Epithelial cell of prostate (primary cell): Measurements from ENCODE around the gene KLHL7.
"Not testable (repeated sequence)": the region's sequence is repeated elsewhere in the genome, so short reads cannot be mapped to it uniquely, and the experiment has no call there.

Source experiments
- DNase-seq: peaks from one replicate; pipeline ENCODE4 v3.0.0-alpha.2; 2011; ENCODE audit warnings: low read depth, low spot score
- H3K27ac ChIP-seq: fragments of 450-650 bp; 2 replicates; pipeline ENCODE4 v1.5.1; 2017; ENCODE audit warnings: mild to moderate bottlenecking

The KLHL7 gene

DNA sequence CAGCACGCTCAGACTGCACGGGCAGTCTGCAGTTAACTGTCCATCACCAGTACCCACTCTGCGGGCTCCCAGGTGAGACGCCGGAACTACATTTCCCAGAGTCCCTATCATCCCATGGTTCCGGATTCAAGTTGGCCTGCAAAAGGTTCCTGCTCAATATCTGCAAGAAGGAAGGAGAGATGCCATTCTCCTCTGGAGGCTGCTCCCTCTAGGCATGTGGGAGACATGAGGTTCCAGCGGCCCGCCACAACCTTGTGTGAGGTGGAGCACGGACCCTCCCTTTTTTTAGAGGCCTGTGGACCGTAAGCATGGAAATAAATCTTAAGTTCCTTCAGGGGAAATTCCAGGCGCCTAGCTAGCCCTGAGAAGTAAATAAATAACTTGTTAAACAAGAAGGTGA lies 106.0 kb downstream of the KLHL7 start:
- no peak overlapping the region for H3K27ac ChIP-seq
- DNase-seq, result no peak

DNA sequence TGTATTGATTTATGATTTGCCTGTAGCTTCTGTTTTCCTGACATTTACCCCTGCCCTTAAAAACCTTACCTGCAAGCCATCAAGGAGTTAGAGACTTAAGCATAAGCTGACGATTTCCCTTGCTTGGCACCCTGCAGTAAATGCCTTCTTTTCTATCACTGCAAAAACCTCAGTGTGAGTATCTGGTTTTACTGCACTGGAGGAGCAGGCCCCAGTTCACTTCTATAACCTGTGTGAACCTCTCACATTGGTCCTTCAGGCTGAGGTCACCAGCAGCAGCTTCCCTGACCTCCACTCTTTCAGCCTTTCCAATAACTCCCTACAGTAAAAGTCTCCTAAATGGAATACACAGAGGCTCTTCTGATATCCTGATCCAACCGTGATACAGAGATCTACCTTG lies 106.8 kb downstream of the KLHL7 start:
- H3K27ac ChIP-seq, result no peak overlapping the region
- DNase-seq, result no peak

DNA sequence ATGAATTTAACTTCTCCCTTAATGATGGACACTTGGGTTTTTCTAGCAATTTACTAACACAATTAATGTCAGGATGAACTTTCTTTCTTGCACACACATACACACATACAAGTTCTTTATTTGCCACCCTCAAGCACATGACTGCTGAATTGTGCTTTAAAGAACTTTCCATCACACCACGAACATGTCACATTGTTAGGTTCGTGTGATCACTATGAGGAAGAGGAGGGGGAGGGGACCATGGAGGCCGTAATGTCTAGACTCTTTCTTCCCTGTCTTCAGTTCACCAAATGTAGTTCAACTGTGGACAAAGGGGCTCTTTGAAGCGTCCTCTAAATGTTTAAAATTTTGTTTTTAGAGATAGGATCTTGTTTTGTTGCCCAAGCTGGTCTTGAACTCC lies 107.3 kb downstream of the KLHL7 start:
- DNase-seq, result no peak
- H3K27ac ChIP-seq, result no peak overlapping the region

DNA sequence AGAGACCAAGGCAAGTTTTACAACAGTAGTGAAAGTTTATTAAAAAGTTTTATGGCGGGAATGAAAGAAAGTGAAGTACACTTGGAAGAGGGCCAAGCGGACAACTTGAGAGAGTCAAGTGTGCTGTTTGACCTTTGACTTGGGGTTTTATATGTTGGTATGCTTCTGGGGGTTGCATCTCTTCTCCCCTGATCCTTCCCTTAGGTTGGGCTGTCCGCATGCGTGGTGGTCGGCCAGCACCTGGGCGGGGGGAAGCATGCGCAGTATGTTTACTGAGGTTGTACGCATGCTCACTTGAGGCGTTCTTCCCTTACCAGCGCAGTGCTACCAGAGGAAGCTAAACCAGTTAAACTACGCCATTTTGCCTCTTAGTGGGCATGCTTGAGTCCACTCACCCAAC lies 108.2 kb downstream of the KLHL7 start:
- no peak for DNase-seq

DNA sequence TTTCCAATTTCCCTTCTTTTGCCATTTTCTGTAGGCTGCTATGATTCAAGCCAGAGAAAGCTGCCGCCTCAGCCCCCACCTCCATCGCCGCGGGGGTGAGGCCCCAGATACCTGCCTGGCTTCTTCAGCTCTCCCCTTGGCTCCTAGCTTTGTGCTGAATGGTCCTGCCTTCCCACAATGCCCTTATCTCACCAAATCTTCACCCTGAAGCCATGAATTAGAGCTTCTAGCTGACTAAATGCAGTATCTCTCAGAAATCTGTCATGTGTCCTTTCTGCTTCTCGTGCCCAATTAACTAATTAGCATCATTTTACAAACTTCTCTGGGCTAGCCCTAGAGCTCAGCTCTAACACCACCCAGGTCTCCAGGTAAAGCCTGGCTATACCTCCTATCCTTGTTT lies 108.8 kb downstream of the KLHL7 start:
- no peak for DNase-seq
- H3K27ac ChIP-seq, result no peak overlapping the region

More for the DNA sequence above, 108.2 kb downstream of the KLHL7 start:
- H3K27ac ChIP-seq, result no peak overlapping the region

DNA sequence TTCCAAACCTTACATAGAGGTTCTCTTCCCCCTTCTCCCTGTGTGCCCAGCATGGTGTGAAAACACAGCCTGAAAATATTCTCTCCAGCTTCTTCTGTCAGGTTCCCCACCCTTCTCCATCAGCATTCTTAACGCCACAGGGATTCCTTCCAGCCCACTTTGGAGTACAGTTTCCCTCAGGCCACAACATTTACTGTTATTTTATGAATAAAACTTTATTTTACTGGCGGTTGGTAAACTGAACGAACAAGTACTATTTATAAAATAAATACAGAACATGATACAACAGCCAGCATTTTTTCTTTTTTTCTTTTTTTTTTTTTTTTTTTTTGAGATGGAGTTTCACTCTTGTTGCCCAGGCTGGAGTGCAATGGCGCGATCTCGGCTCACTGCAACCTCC lies 109.4 kb downstream of the KLHL7 start:
- DNase-seq, result no peak
- no peak overlapping the region for H3K27ac ChIP-seq

DNA sequence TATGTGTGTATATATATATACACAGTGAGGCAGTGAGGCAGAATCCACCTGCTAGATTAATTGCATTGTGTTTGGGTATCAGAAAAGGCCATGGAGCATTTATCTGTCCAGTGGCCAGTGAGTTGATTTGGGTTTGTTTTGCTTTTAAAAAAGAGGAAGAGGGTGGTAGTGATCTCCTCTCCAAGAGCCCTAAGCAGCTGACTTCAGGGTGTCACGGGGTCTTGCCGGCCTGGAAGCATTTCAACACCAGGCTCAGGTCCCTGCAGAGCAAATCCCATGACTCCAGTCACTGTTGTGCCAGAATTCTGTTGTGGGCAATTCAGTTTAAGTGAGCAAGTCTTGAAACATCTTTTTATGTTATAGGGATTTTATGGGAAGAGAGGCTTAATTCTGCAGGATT lies 110.4 kb downstream of the KLHL7 start:
- H3K27ac ChIP-seq, result no peak overlapping the region
- DNase-seq, result no peak

DNA sequence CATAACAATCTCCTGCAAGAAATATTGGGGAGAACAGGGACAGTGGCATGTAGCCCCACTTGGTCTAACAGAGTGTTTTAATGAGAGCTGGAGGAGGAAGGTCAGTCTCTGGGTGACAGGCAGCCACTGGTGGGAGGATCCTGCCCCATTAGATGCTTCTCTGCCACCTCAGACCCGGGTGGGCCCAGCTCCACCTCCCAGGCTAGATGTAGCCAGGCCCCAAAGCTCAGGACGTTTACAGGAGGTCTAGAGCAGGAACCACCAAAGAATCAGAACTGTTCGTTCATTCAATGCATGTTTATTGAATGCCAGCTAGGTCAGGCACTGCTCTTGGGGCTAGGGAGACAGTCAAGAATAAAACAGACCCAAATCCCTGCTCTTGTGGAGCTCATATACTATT lies 112.6 kb downstream of the KLHL7 start:
- H3K27ac ChIP-seq, result no peak overlapping the region
- no peak for DNase-seq

DNA sequence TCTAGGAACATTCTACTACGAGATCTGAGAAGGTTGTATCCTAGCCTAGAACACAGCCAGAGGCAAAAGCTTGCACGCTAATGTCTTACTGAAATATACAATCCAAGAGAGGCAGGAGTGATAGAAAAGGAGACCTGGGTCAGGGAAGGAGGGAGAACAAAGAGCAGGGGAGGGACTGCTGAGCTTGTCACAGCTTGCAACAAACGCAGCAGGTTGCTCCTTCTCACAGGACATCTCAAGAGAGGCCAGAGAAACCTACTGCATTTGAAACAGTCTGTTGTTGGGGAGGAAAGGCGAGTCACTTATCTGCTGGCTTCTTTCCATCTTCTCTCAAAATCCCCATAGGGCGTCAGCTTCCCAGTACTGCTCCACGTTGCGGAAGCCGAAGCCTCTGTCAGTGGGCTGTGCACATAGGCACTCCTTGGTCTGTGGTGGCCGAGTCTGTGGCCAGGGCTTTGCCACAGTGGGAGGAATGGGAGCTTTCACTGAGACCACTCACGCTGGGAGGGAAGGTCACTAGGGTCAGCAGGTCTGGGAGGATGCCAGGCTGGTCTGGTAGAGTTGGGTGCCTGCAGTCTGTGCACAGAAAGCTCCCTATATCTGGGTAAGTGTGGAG lies 115.2 kb downstream of the KLHL7 start:
- no peak overlapping the region for H3K27ac ChIP-seq
- DNase-seq, result no peak

DNA sequence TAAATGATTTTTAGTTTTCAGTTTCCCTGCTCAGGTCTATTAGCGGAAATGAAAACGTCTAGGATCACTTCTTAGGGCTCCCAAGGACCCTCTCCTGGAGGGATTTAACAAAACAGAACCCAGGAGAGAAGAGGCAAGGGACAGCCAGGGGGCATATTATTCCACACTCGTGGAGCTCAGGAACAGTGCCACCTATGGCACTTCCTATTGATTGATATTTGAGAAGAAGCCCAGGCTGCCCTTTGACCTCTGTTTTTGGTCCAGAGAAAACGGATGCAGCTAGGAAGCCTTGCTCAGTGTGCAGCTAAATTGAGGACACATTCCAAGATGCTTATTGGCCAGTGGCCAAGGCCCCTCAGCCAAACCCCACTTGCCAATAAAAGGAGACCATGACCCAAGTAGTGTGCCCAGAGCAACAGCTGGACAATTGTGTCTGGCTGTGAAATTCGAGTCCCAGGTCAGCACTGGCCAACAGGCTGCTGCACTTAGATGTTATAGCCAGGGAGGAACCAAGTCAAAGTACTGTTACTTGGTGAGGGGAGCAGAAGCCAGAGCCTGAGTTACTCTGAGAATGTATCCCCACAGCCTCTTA lies 117.0 kb downstream of the KLHL7 start:
- DNase-seq, result no peak
- no peak overlapping the region for H3K27ac ChIP-seq

DNA sequence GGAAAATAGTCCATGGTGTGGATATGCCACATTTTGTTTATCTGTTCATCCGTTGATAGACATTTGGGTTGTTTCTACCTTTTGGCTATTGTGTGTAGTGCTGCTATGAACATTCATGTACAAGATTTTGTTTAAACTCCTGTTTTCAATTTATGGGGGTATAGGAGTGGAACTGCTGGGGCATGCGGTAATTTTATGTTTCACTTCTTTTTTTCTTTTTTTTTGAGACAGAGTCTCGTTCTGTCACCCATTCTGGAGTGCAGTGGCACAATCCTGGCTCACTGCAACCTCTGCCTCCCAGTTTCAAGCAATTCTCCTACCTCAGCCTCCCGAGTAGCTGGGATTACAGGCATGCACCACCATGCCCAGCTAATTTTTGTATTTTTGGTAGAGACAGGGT lies 118.8 kb downstream of the KLHL7 start:
- H3K27ac ChIP-seq, DNase-seq: not testable (repeated sequence)

DNA sequence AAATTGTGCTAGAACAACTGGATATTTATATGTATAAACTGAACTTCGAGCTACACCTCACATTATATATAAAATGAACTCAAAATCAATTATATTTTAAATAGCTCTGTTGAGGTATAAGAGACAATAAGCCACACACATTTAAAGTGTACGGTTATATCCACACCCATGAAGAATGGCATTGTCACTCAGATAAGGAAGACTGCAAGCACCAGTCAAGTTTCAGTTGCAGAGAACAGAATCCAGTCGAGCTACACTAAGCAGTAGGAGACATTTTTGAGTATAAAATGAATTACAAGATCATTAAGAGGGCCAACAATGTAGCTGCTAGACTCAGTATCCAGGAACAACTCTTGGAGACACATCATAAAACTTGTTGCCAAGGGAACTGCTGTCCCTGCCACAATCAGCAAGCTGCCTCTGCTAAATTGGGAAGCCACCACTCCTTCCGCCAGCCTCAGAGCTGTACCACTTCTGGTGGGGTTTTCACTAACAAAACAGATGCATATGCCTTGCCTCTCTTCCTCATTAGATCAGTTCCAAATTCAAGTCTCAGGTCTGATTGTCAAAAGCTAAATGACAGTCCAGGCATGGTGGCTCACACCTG lies 121.4 kb downstream of the KLHL7 start:
- no peak overlapping the region for H3K27ac ChIP-seq
- DNase-seq, result no peak
